SK-N-SH treated with all-trans-retinoic acid at 6 μM for 48 hours (cell line): ENCODE results near the gene CFI.

Source experiments
- CREB5 ChIP-seq: fragments of 250-450 bp; sonication (Bioruptor Pico); IDR thresholded peaks from 2 replicates; pipeline ENCODE4 v1.5.1; 2020; ENCODE audit warnings: low read depth, mild to moderate bottlenecking, moderate library complexity
- ESRRG ChIP-seq: fragments of 250-450 bp; sonication (Bioruptor Pico); IDR thresholded peaks from 2 replicates; pipeline ENCODE4 v1.6.1; 2021; ENCODE audit warnings: mild to moderate bottlenecking
- OSR1 ChIP-seq: fragments of 250-450 bp; sonication (Bioruptor Pico); IDR thresholded peaks from 2 replicates; pipeline ENCODE4 v1.8.0; 2022; ENCODE audit warnings: moderate library complexity, mild to moderate bottlenecking, inconsistent platforms
- PATZ1 ChIP-seq: fragments of 250-450 bp; sonication (Bioruptor Pico); IDR thresholded peaks from 2 replicates; pipeline ENCODE4 v1.8.0; 2020; ENCODE audit warnings: mild to moderate bottlenecking, moderate library complexity, borderline replicate concordance
- RARB ChIP-seq: fragments of 250-450 bp; sonication (Bioruptor Pico); IDR thresholded peaks from 2 replicates; pipeline ENCODE4 v1.8.0; 2021; ENCODE audit warnings: mild to moderate bottlenecking, moderate library complexity
- TOX ChIP-seq: fragments of 250-450 bp; sonication (Bioruptor Pico); IDR thresholded peaks from 2 replicates; pipeline ENCODE4 v1.8.0; 2021; ENCODE audit warnings: mild to moderate bottlenecking, moderate library complexity, borderline replicate concordance
- ZFP30 ChIP-seq: fragments of 450-650 bp; formaldehyde crosslinking; IDR thresholded peaks from 2 replicates; pipeline ENCODE4 v1.5.0; 2022; ENCODE audit warnings: mild to moderate bottlenecking, moderate library complexity

GRCh38 chr4:109760682-109761081 is 41.1 kb downstream of the CFI start:
- TF ChIP-seq ESRRG (CRISPR knock-in tag) (no peak), CREB5 (CRISPR knock-in tag) (no peak), RARB (CRISPR knock-in tag) (no peak), TOX (CRISPR knock-in tag) (no peak), PATZ1 (no peak), ZFP30 (CRISPR knock-in tag) (no peak), OSR1 (CRISPR knock-in tag) (no peak)
